Heart left ventricle (tissue), 13 donors: ENCODE results near the gene TEX26.

Experiments used
- CTCF ChIP-seq, 12 donors: fragments of 200-600 bp; sonication (generic) in 4 of 12; IDR thresholded peaks; one replicate each; pipeline versions ENCODE4 v1.5.0 to v1.8.0; 2018 to 2022; ENCODE audit warnings: antibody characterized with exemption in 12 of 12, mild to moderate bottlenecking in 5 of 12
- POLR2A ChIP-seq, 2 donors: fragments of 450-650 bp; IDR thresholded peaks; one replicate each; pipeline ENCODE4 v1.6.1; 2017; ENCODE audit warnings: antibody characterized with exemption in 2 of 2, mild to moderate bottlenecking in 2 of 2, moderate library complexity in 2 of 2
- donor health status: ischemic (EF 13 %, LVEDD 7.1; RV severe dilation, severe dysfunction).
- donor health status: DM: no; HTN: yes; CAD: no.
- donor health status: DM: no; HTN: no; CAD: no.
- donor health status: ischemic (EF 25% LVEDD 6.9; RV normal size, moderate dysfunction).
- donor health status: ischemic (EF 25% LVEDD 5.7; RV mildly dilated, moderate dysfunction).
- donor health status: ischemic (EF 35%, LVEDD 5.7; RV mildly dilated, moderate dysfunction).
- donor health status: nonischemic (EF 11% LVEDD 7.7; RV severe dilation, severe dysfunction).
- donor health status: DM: yes; HTN: yes; CAD: no.
- donor health status: PGD.
- donor health status: ischemic (EF 29% LVEDD 5.4; RV normal size, mild dysfunction).
- donor health status: nonischemic (EF 23%, LVEDD 6.1; RV moderate dilation, normal function).

GRCh38 chr13:30905932-30906383 lies 26.5 kb upstream of the TEX26 start, which contains the start of gene MEDAG:
- no peak for TF ChIP-seq CTCF (IDR thresholded peaks at IDR 0.05)
- TF ChIP-seq POLR2A (IDR thresholded peaks at IDR 0.05) = peak in 1 of 2 donors; percentile 30
